ENCODE measurements around the gene TXNDC15. TPM values are rescaled to one million over a fixed set of nuclear protein-coding genes. Genes with fewer than 3 reads are reported as not detected.

Gene TXNDC15
- total and polyA plus RNA-seq, 2 of the 13 experiments (the other 11 are each of a cell fraction or from before 2014, with no cell fraction given), result 22.2 to 49.9 TPM

GRCh38 chr5:134845852-134846640 is 28.1 kb upstream of the TXNDC15 start, which contains the start of gene C5orf24 (continued):
- TF ChIP-seq ZNF10 (CRISPR knock-in tag; IDR thresholded peaks at IDR 0.05; ENCODE audit: borderline replicate concordance, low read depth), result no peak
- peak; percentile 73; the same call in 1 of the 2 replicates for TF ChIP-seq ZNF607 (CRISPR knock-in tag; IDR thresholded peaks at IDR 0.05; ENCODE audit: borderline replicate concordance)
- no peak for TF ChIP-seq HMGA1 (CRISPR knock-in tag; conservative IDR thresholded peaks at IDR 0.05)
- TF ChIP-seq, protein P1, sequence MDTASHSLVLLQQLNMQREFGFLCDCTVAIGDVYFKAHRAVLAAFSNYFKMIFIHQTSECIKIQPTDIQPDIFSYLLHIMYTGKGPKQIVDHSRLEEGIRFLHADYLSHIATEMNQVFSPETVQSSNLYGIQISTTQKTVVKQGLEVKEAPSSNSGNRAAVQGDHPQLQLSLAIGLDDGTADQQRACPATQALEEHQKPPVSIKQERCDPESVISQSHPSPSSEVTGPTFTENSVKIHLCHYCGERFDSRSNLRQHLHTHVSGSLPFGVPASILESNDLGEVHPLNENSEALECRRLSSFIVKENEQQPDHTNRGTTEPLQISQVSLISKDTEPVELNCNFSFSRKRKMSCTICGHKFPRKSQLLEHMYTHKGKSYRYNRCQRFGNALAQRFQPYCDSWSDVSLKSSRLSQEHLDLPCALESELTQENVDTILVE (CRISPR knock-in tag; IDR thresholded peaks at IDR 0.05), result peak; percentile 61; the same call in 1 of the 2 replicates
- TF ChIP-seq NFYC (CRISPR knock-in tag; IDR thresholded peaks at IDR 0.05), result peak; percentile 14; the same call in 1 of the 2 replicates
- peak; percentile 88; the same call in 1 of the 2 replicates for TF ChIP-seq ZSCAN5A (CRISPR knock-in tag; IDR thresholded peaks at IDR 0.05; ENCODE audit: borderline replicate concordance)
- TF ChIP-seq KDM1A (CRISPR knock-in tag; IDR thresholded peaks at IDR 0.05), result no peak
- TF ChIP-seq, protein P2, sequence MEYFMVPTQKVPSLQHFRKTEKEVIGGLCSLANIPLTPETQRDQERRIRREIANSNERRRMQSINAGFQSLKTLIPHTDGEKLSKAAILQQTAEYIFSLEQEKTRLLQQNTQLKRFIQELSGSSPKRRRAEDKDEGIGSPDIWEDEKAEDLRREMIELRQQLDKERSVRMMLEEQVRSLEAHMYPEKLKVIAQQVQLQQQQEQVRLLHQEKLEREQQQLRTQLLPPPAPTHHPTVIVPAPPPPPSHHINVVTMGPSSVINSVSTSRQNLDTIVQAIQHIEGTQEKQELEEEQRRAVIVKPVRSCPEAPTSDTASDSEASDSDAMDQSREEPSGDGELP (IDR thresholded peaks at IDR 0.05; ENCODE audit: borderline replicate concordance, low read depth), result peak; percentile 22; the same call in 1 of the 2 replicates
- TF ChIP-seq FUBP1 (CRISPR knock-in tag; IDR thresholded peaks at IDR 0.05; ENCODE audit: borderline replicate concordance), result 0 out of 2 replicates have a peak, but pooled peaks have one; percentile 88
- peak; percentile 22; the same call in 1 of the 2 replicates for TF ChIP-seq TRIM24 (CRISPR knock-in tag; IDR thresholded peaks at IDR 0.05)
- no peak; the same call in 1 of the 2 replicates for TF ChIP-seq ZNF343 (CRISPR knock-in tag; IDR thresholded peaks at IDR 0.05)
- TF ChIP-seq CREBL2 (CRISPR knock-in tag; IDR thresholded peaks at IDR 0.05; ENCODE audit: borderline replicate concordance), result 0 out of 2 replicates have a peak, but pooled peaks have one; percentile 70
- no peak for TF ChIP-seq HNF4G (IDR thresholded peaks at IDR 0.05; ENCODE audit: borderline replicate concordance, low read depth, low read length)
- no peak for TF ChIP-seq HNF4G (CRISPR knock-in tag; IDR thresholded peaks at IDR 0.05; ENCODE audit: borderline replicate concordance, low read depth)
- TF ChIP-seq KDM5B (CRISPR knock-in tag; IDR thresholded peaks at IDR 0.05; ENCODE audit: borderline replicate concordance), result peak; percentile 85
- peak; percentile 81 for TF ChIP-seq MED1 (CRISPR knock-in tag; IDR thresholded peaks at IDR 0.05)
- TF ChIP-seq NFE2L1 (CRISPR knock-in tag; IDR thresholded peaks at IDR 0.05; ENCODE audit: borderline replicate concordance), result no peak
- peak; percentile 75; the same call in 1 of the 2 replicates for TF ChIP-seq ZNF331 (CRISPR knock-in tag; IDR thresholded peaks at IDR 0.05)
- 0 out of 2 replicates have a peak, but pooled peaks have one; percentile 8 for TF ChIP-seq GTF3A (CRISPR knock-in tag; conservative IDR thresholded peaks at IDR 0.05)
- no peak for TF ChIP-seq KAT2B (IDR thresholded peaks at IDR 0.05; ENCODE audit: borderline replicate concordance, low read depth, low read length)
- TF ChIP-seq CBFB (CRISPR knock-in tag; IDR thresholded peaks at IDR 0.05), result peak; percentile 82; the same call in 1 of the 2 replicates

All from HepG2 (cell line).